IMR-90 (cell line): ENCODE results near the gene AP3M1. TPM values are rescaled to one million over a fixed set of nuclear protein-coding genes. Genes with fewer than 3 reads are reported as not detected.

Source experiments
- ATAC-seq: fragments of 200-7000 bp; cut with Tn5 transposase; 2 replicates; pipeline ENCODE4 v1.9.1; 2020; ENCODE audit warnings: low read depth, mild to moderate bottlenecking, moderate library complexity
- BruUV-seq: library from RNA; stranded (reverse); fragments of 400-500 nt; replicated peaks from 2 replicates; lab custom pipeline; 2021; lab: Mats Ljungman, UMichigan
- CTCF ChIA-PET: fragments of 300-600 bp; formaldehyde crosslinking; extraction: SDS; loops from one replicate; lab custom pipeline; 2021; ENCODE audit warnings: antibody characterized with exemption; lab: Yijun Ruan, JAX
- POLR2A ChIA-PET: fragments of 300-600 bp; sonication (Branson Sonifier 250); formaldehyde crosslinking; loops from one replicate; lab custom pipeline; 2022; ENCODE audit warnings: antibody characterized with exemption; ENCODE audit not compliant: unreplicated experiment; lab: Charles Lee
- DNase-seq: peaks from one replicate; pipeline ENCODE4 v3.0.0; 2013
- H2AFZ ChIP-seq: replicated peaks from 2 replicates; pipeline ENCODE3; 2013; ENCODE audit warnings: low read length, mild to moderate bottlenecking; ENCODE audit not compliant: poor library complexity
- H2AK5ac ChIP-seq: 2 replicates; pipeline ENCODE4 v1.6.1; 2013; ENCODE audit warnings: low read depth, low read length, inconsistent platforms
- H2AK9ac ChIP-seq: replicated peaks from 2 replicates; pipeline ENCODE3; 2013; ENCODE audit warnings: mild to moderate bottlenecking, low read depth, low read length, moderate library complexity; ENCODE audit not compliant: poor library complexity
- H2BK120ac ChIP-seq: 2 replicates; pipeline ENCODE4 v1.6.1; 2013; ENCODE audit warnings: low read depth, low read length, inconsistent platforms
- H2BK15ac ChIP-seq: 3 replicates; pipeline ENCODE4 v1.6.1; 2013; ENCODE audit warnings: low read depth, low read length, inconsistent platforms
- H2BK20ac ChIP-seq: 2 replicates; pipeline ENCODE4 v1.6.1; 2013; ENCODE audit warnings: low read depth, mild to moderate bottlenecking, inconsistent platforms, low read length, moderate library complexity
- H2BK5ac ChIP-seq: 2 replicates; pipeline ENCODE4 v1.6.1; 2013; ENCODE audit warnings: mild to moderate bottlenecking, low read depth, low read length, inconsistent platforms; ENCODE audit not compliant: poor library complexity, severe bottlenecking
- H3K14ac ChIP-seq: replicated peaks from 2 replicates; pipeline ENCODE4 v1.6.1; 2013; ENCODE audit warnings: low read depth, low read length, inconsistent platforms
- H3K18ac ChIP-seq: 2 replicates; pipeline ENCODE4 v1.6.1; 2013; ENCODE audit warnings: low read depth, low read length, control low read depth
- H3K23ac ChIP-seq: 2 replicates; pipeline ENCODE4 v1.6.1; 2013; ENCODE audit warnings: low read depth, low read length, inconsistent platforms
- H3K27ac ChIP-seq: 2 replicates; pipeline ENCODE4 v1.5.1; 2013; ENCODE audit warnings: mild to moderate bottlenecking, control low read depth, low read length; ENCODE audit not compliant: insufficient read depth
- H3K27me3 ChIP-seq: 2 replicates; pipeline ENCODE4 v1.6.1; 2013; ENCODE audit warnings: low read length; ENCODE audit not compliant: control insufficient read depth, insufficient read depth
- H3K36me3 ChIP-seq: 2 replicates; pipeline ENCODE4 v1.6.1; 2013; ENCODE audit warnings: low read length, mixed read lengths; ENCODE audit not compliant: control insufficient read depth, insufficient read depth
- H3K4ac ChIP-seq: 2 replicates; pipeline ENCODE4 v1.6.1; 2013; ENCODE audit warnings: low read depth, low read length, inconsistent platforms
- H3K4me1 ChIP-seq: 2 replicates; pipeline ENCODE4 v1.6.1; 2013; ENCODE audit warnings: low read length, mixed read lengths; ENCODE audit not compliant: control insufficient read depth, insufficient read depth
- H3K4me2 ChIP-seq: 2 replicates; pipeline ENCODE4 v1.6.1; 2013; ENCODE audit warnings: low read depth, mild to moderate bottlenecking, control low read depth, low read length, moderate library complexity
- H3K4me3 ChIP-seq: 2 replicates; pipeline ENCODE4 v1.5.1; 2013; ENCODE audit warnings: low read depth, mild to moderate bottlenecking, control low read depth, low read length, moderate library complexity; ENCODE audit not compliant: insufficient read depth
- H3K56ac ChIP-seq: 2 replicates; pipeline ENCODE4 v1.6.1; 2013; ENCODE audit warnings: low read length, inconsistent platforms; ENCODE audit not compliant: insufficient read depth; ENCODE audit errors: extremely low read depth
- H3K79me1 ChIP-seq, 2 experiments: 2 replicates each; pipeline ENCODE4 v1.6.1; 2013; ENCODE audit warnings: low read length in 2 of 2, inconsistent platforms in 1 of 2, low read depth in 1 of 2
- H3K9ac ChIP-seq: 2 replicates; pipeline ENCODE4 v1.6.1; 2013; ENCODE audit warnings: low read depth, low read length, control low read depth
- H3K9me1 ChIP-seq: 2 replicates; pipeline ENCODE4 v1.6.1; 2013; ENCODE audit warnings: low read length, inconsistent platforms; ENCODE audit not compliant: insufficient read depth
- H3K9me3 ChIP-seq: 2 replicates; pipeline ENCODE4 v1.6.1; 2013; ENCODE audit warnings: low read length; ENCODE audit not compliant: control insufficient read depth, insufficient read depth
- H4K20me1 ChIP-seq: 2 replicates; pipeline ENCODE4 v1.6.1; 2013; ENCODE audit warnings: low read length, inconsistent platforms; ENCODE audit not compliant: insufficient read depth
- H4K5ac ChIP-seq: 2 replicates; pipeline ENCODE4 v1.6.1; 2013; ENCODE audit warnings: mild to moderate bottlenecking, low read depth, low read length, control low read depth
- H4K8ac ChIP-seq, 2 experiments: 2 replicates each; pipeline ENCODE4 v1.6.1; 2013; ENCODE audit warnings: low read depth in 2 of 2, low read length in 2 of 2, control low read depth in 1 of 2, inconsistent platforms in 1 of 2
- H4K91ac ChIP-seq: 2 replicates; pipeline ENCODE4 v1.6.1; 2013; ENCODE audit warnings: low read depth, low read length, inconsistent platforms; ENCODE audit not compliant: insufficient read depth
- SMC3 ChIP-seq: fragments of 150-350 bp; IDR thresholded peaks from 2 replicates; pipeline ENCODE4 v1.6.1; 2016; ENCODE audit warnings: low read depth, mild to moderate bottlenecking, antibody characterized with exemption, low read length, moderate library complexity
- WGBS, 2 experiments: methylation state at CpG; one replicate each; pipeline versions ENCODE4 v1.1.5 to v1.1.7; 2013; ENCODE audit warnings: missing lambda C conversion rate in 2 of 2; ENCODE audit not compliant: insufficient read length in 1 of 2; ENCODE audit errors: extremely low coverage in 2 of 2; 5-methylcytosine and 5-hydroxymethylcytosine counted together
- dilution Hi-C: fragments of 300-500 bp; cut with HindIII; formaldehyde crosslinking; loops from one replicate; pipeline ENCODE4 v1.14.3; 2018; ENCODE audit warnings: low sequenced_read_pairs; ENCODE audit not compliant: unreplicated experiment
- in situ Hi-C: fragments of 300-500 bp; cut with MboI; formaldehyde crosslinking; loops from 3 replicates; pipeline ENCODE4 v1.14.3; 2019; ENCODE audit warnings: low sequenced_read_pairs, inconsistent platforms, mixed read lengths
- intact Hi-C: fragments of 100-400 bp; cut with micrococcal nuclease; formaldehyde crosslinking; loops from 2 replicates; pipeline ENCODE4 v1.10.0; 2022
- polyA plus RNA-seq, 3 experiments: library from polyadenylated mRNA; depleted of rRNA; stranded (reverse); fragments of >200 nt; gene quantifications; 2 replicates each; pipeline ENCODE4 v1.2.3, GENCODE V29; 2012; ENCODE audit warnings: low replicate concordance in 1 of 3
- total RNA-seq: library from RNA; depleted of rRNA; stranded (reverse); fragments of >200 nt; gene quantifications from 2 replicates; pipeline ENCODE4 v1.2.3, GENCODE V29; 2012

The AP3M1 gene
- total and polyA plus RNA-seq, 2 of the 4 experiments (the other 2 are of a cell fraction): 26.6 to 46.4 TPM

GRCh38 chr10:74194545-74194944, 43.9 kb upstream of the AP3M1 start:
- no peak overlapping the region for H3K9ac ChIP-seq
- no TSS peak for BruUV-seq
- in situ Hi-C loops: no loop called here
- ATAC-seq: no peak
- H4K20me1 ChIP-seq: peaks cover 5% of the 10 kb centered on the region; the same call in 1 of the 2 replicates
- H2BK20ac ChIP-seq: no peak overlapping the region
- no peak overlapping the region for H2AK5ac ChIP-seq
- CTCF ChIA-PET: no interaction called here
- 43% methylated on average over 3 of the region's 3 CpGs; no CpG with 5 or more reads in 1 of the 2 experiments for WGBS, 2 experiments
- no peak overlapping the region for H2AK9ac ChIP-seq
- no peak overlapping the region for H2AFZ ChIP-seq
- peaks cover 11% of the 10 kb centered on the region; the same call in 1 of the 2 replicates for H3K9me1 ChIP-seq
- peak; percentile 82 for DNase-seq
- POLR2A ChIA-PET: no interaction called here
- no peak for TF ChIP-seq SMC3
- H3K18ac ChIP-seq: peak overlapping the region; percentile 23; the same call in 1 of the 2 replicates
- H2BK5ac ChIP-seq: no peak overlapping the region
- no peak overlapping the region for H3K23ac ChIP-seq
- H3K4me2 ChIP-seq: peak overlapping the region; percentile 36; the same call in 1 of the 2 replicates
- H3K4ac ChIP-seq: no peak overlapping the region
- intact Hi-C loops: loop anchor here (5.0 kb wide), 1 partner anchor 42 kb away; the partner anchor contains the start of genes ADK and AP3M1
- H3K79me1 ChIP-seq: peaks cover 17 to 56% of the 10 kb centered on the region in 2 experiments
- H3K27me3 ChIP-seq: no peaks in the 10 kb centered on the region
- no peak overlapping the region for H3K27ac ChIP-seq
- no peak overlapping the region for H4K91ac ChIP-seq
- H3K4me1 ChIP-seq: peaks cover 6% of the 10 kb centered on the region
- 0 out of 2 replicates have a peak overlapping the region, but pooled peaks have one; percentile 17 for H3K14ac ChIP-seq
- dilution Hi-C loops: no loop called here
- H3K4me3 ChIP-seq: no peak overlapping the region
- H3K9me3 ChIP-seq: no peaks in the 10 kb centered on the region
- no peak overlapping the region for H3K56ac ChIP-seq
- peak overlapping the region in 1 of 2 experiments; percentile 68; a peak in 2 of 4 replicates for H4K8ac ChIP-seq
- peak overlapping the region; percentile 72; the same call in 1 of the 2 replicates for H4K5ac ChIP-seq
- no peaks in the 10 kb centered on the region for H3K36me3 ChIP-seq
- H2BK120ac ChIP-seq: no peak overlapping the region
- H2BK15ac ChIP-seq: no peak overlapping the region
